GM23248 (cell line): ENCODE measurements around the gene YPEL4.

Source experiments
- EZH2 ChIP-seq: fragments of 200-600 bp; sonication (generic); IDR thresholded peaks from 2 replicates; pipeline ENCODE4 v1.6.1; 2018; ENCODE audit warnings: antibody characterized with exemption, mild to moderate bottlenecking; ENCODE audit not compliant: insufficient read depth, poor library complexity, severe bottlenecking
- EZH2phosphoT487 ChIP-seq: fragments of 200-600 bp; sonication (generic); IDR thresholded peaks from 2 replicates; pipeline ENCODE4 v1.6.1; 2018; ENCODE audit warnings: antibody characterized with exemption, moderate library complexity, mild to moderate bottlenecking, low read depth; ENCODE audit not compliant: insufficient read depth

GRCh38 chr11:57657194-57658022 is 7.7 kb upstream of the YPEL4 start, which contains the start of gene CLP1:
- TF ChIP-seq EZH2 (no peak), EZH2phosphoT487 (no peak)
